HCT116 (cell line): Measurements from ENCODE around the gene THADA. TPM values are rescaled to one million over a fixed set of nuclear protein-coding genes. Genes with fewer than 3 reads are reported as not detected.

Experiments
- ATAC-seq: fragments of 200-7000 bp; cut with Tn5 transposase; 2 replicates; pipeline ENCODE4 v1.9.1; 2020; ENCODE audit warnings: mild to moderate bottlenecking, moderate library complexity
- BruUV-seq: library from RNA; stranded (reverse); fragments of 400-500 nt; replicated peaks from 2 replicates; lab custom pipeline; 2021; lab: Mats Ljungman, UMichigan
- CTCF ChIA-PET: fragments of 300-600 bp; sonication (Branson Sonifier 250); formaldehyde crosslinking; loops from one replicate; lab custom pipeline; 2021; ENCODE audit warnings: antibody characterized with exemption; lab: Charles Lee
- POLR2A ChIA-PET: fragments of 300-600, 350-600 bp; sonication (Branson Sonifier 250); formaldehyde crosslinking; loops from one replicate; lab custom pipeline; 2021; ENCODE audit warnings: antibody characterized with exemption; lab: Charles Lee
- RAD21 ChIA-PET, 2 experiments: fragments of 300-600 bp; sonication (Branson Sonifier 250); formaldehyde crosslinking; loops; one replicate each; lab custom pipeline; 2023; ENCODE audit warnings: low total read pairs in 2 of 2; ENCODE audit not compliant: uncharacterized antibody in 2 of 2, unreplicated experiment in 2 of 2, low non-redundant PET in 1 of 2; lab: Charles Lee
- DNase-seq: peaks from one replicate; pipeline ENCODE4 v3.0.0-alpha.2; 2010; ENCODE audit warnings: low read depth, low spot score
- H2AFZ ChIP-seq: fragments of 200-600 bp; shearing (Covaris generic), sonication (generic); 2 replicates; pipeline ENCODE4 v1.6.1; 2017; ENCODE audit warnings: low read depth, mixed run types, mixed read lengths, antibody characterized with exemption, low read length; ENCODE audit not compliant: poor library complexity, severe bottlenecking
- H3K27ac ChIP-seq: 2 replicates; pipeline ENCODE4 v1.5.1; 2012; ENCODE audit warnings: low read depth, low read length
- H3K27me3 ChIP-seq: fragments of 200-600 bp; sonication (generic); 2 replicates; pipeline ENCODE4 v1.6.1; 2016; ENCODE audit warnings: mixed run types, low read length, mixed read lengths; ENCODE audit not compliant: insufficient read depth
- H3K36me3 ChIP-seq, 2 experiments: fragments of 200-500 bp in 1 of 2; fragments of 200-600 bp in 1 of 2; sonication (Bioruptor generic) in 1 of 2; sonication (generic) in 1 of 2; 2 replicates each; pipeline versions ENCODE4 v1.5.1 to v1.6.1; 2014 to 2016; ENCODE audit warnings: low read length in 2 of 2, inconsistent platforms in 1 of 2, mixed read lengths in 1 of 2, mixed run types in 1 of 2; ENCODE audit not compliant: insufficient read depth in 2 of 2, control insufficient read depth in 1 of 2
- H3K4me1 ChIP-seq, 2 experiments: fragments of 200-600 bp in 1 of 2; sonication (generic) in 1 of 2; 2 replicates each; pipeline versions ENCODE4 v1.5.1 to v1.6.1; 2012 to 2017; ENCODE audit warnings: low read length in 2 of 2, inconsistent platforms in 1 of 2, mild to moderate bottlenecking in 1 of 2, mixed read lengths in 1 of 2, mixed run types in 1 of 2, moderate library complexity in 1 of 2; ENCODE audit not compliant: insufficient read depth in 2 of 2, control insufficient read depth in 1 of 2
- H3K4me2 ChIP-seq: fragments of 200-600 bp; sonication (generic); 2 replicates; pipeline ENCODE4 v1.6.1; 2017; ENCODE audit warnings: mixed run types, low read length, mixed read lengths
- H3K4me3 ChIP-seq, 2 experiments: fragments of 200-600 bp in 1 of 2; sonication (generic) in 1 of 2; replicated peaks in 1 of 2; 2 replicates each; pipeline ENCODE4 v1.5.1; 2011 to 2016; ENCODE audit warnings: low read length in 2 of 2, control low read depth in 1 of 2, low read depth in 1 of 2, mild to moderate bottlenecking in 1 of 2, mixed read lengths in 1 of 2, mixed run types in 1 of 2
- H3K79me2 ChIP-seq: fragments of 200-600 bp; sonication (generic); 2 replicates; pipeline ENCODE4 v1.6.1; 2017; ENCODE audit warnings: mild to moderate bottlenecking, mixed run types, low read length, moderate library complexity, mixed read lengths; ENCODE audit not compliant: insufficient read depth
- H3K9ac ChIP-seq: fragments of 200-600 bp; sonication (generic); 2 replicates; pipeline ENCODE4 v1.6.1; 2016; ENCODE audit warnings: low read length, mixed read lengths
- H3K9me2 ChIP-seq: fragments of 200-600 bp; sonication (generic), shearing (Covaris generic); 2 replicates; pipeline ENCODE4 v1.6.1; 2017; ENCODE audit warnings: mixed run types, mild to moderate bottlenecking, moderate library complexity; ENCODE audit not compliant: insufficient read depth
- H3K9me3 ChIP-seq, 2 experiments: fragments of 200-500 bp in 1 of 2; fragments of 200-600 bp in 1 of 2; sonication (Bioruptor generic) in 1 of 2; sonication (generic) in 1 of 2; 2 replicates each; pipeline ENCODE4 v1.6.1; 2014 to 2017; ENCODE audit warnings: low read length in 2 of 2, mixed read lengths in 2 of 2, inconsistent platforms in 1 of 2, low read depth in 1 of 2, mild to moderate bottlenecking in 1 of 2, mixed run types in 1 of 2, moderate library complexity in 1 of 2; ENCODE audit not compliant: control insufficient read depth in 1 of 2, insufficient read depth in 1 of 2
- H4K20me1 ChIP-seq: fragments of 200-600 bp; sonication (generic), shearing (Covaris generic); 2 replicates; pipeline ENCODE4 v1.6.1; 2017; ENCODE audit warnings: mixed run types, mild to moderate bottlenecking, moderate library complexity; ENCODE audit not compliant: insufficient read depth
- CEBPB ChIP-seq: IDR thresholded peaks from 2 replicates; pipeline ENCODE4 v1.6.1; 2012; ENCODE audit warnings: low read depth
- EZH2 ChIP-seq: fragments of 200-600 bp; sonication (generic); IDR thresholded peaks from 2 replicates; pipeline ENCODE4 v1.6.1; 2017; ENCODE audit warnings: antibody characterized with exemption, mixed run types
- EZH2phosphoT487 ChIP-seq: fragments of 200-600 bp; IDR thresholded peaks from 2 replicates; pipeline ENCODE4 v1.6.1; 2018; ENCODE audit warnings: antibody characterized with exemption, borderline replicate concordance
- FOSL1 ChIP-seq: IDR thresholded peaks from 2 replicates; pipeline ENCODE4 v1.6.1; 2012; ENCODE audit warnings: low read depth
- MAX ChIP-seq: IDR thresholded peaks from 2 replicates; pipeline ENCODE4 v1.6.1; 2012
- POLR2A ChIP-seq: IDR thresholded peaks from 2 replicates; pipeline ENCODE4 v1.7.0; 2011; ENCODE audit warnings: borderline replicate concordance; ENCODE audit not compliant: insufficient read depth, insufficient read length; ENCODE audit errors: extremely low read depth
- SIN3A ChIP-seq: IDR thresholded peaks from 2 replicates; pipeline ENCODE4 v1.6.1; 2012; ENCODE audit warnings: low read depth
- SP1 ChIP-seq: IDR thresholded peaks from 2 replicates; pipeline ENCODE4 v1.6.1; 2012; ENCODE audit warnings: low read depth
- SRF ChIP-seq: IDR thresholded peaks from 2 replicates; pipeline ENCODE4 v1.6.1; 2012; ENCODE audit warnings: low read depth
- TCF7L2 ChIP-seq: IDR thresholded peaks from 2 replicates; pipeline ENCODE4 v1.7.0; 2011; ENCODE audit warnings: borderline replicate concordance, inconsistent platforms; ENCODE audit not compliant: insufficient read depth, insufficient read length; ENCODE audit errors: extremely low read depth
- YY1 ChIP-seq: IDR thresholded peaks from 2 replicates; pipeline ENCODE4 v1.6.1; 2011; ENCODE audit warnings: low read length, low read depth, moderate library complexity, mild to moderate bottlenecking; ENCODE audit not compliant: insufficient replicate concordance; ENCODE audit errors: extremely low read depth
- ZBTB33 ChIP-seq: IDR thresholded peaks from 2 replicates; pipeline ENCODE4 v1.6.1; 2011; ENCODE audit warnings: mild to moderate bottlenecking, low read length, moderate library complexity; ENCODE audit not compliant: insufficient replicate concordance; ENCODE audit errors: extremely low read depth
- ZFX ChIP-seq: fragments of 450-650 bp; IDR thresholded peaks from 2 replicates; pipeline ENCODE4 v1.6.1; 2017
- intact Hi-C: fragments of 100-400 bp; cut with micrococcal nuclease; formaldehyde crosslinking; loops from 2 replicates; pipeline ENCODE4 v1.10.0; 2022
- total RNA-seq: library from RNA; stranded (reverse); gene quantifications from one replicate; pipeline ENCODE4 v1.2.1, GENCODE V29; 2021; ENCODE audit not compliant: unreplicated experiment

Gene THADA
- total RNA-seq, 1 experiment from 2014 or later: 30.7 TPM

DNA sequence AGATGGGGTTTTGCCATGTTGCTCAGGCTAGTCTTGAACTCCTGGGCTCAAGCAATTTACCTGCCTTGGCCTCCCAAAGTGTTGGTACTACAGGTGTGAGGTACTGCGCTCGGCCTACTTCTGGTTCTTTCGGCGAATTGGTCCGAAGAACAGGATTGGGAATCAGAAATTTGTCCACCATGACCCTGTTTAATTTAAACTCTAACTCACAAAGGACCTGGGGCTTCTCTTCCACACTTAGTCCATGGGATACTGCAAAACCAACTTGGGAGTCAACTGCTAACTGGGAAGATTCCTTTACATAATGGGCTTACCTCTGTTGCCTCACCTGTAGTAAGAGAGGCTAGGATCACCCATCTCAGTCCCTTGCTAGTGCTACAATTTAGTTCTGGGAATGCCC is 289.6 kb downstream of the THADA start:
- DNase-seq (no peak), ATAC-seq (no peak)
- intact Hi-C loops: no loop called here
- RAD21 ChIA-PET: no interaction called here
- H3K4me1 ChIP-seq: peaks cover 0 to 19% of the 10 kb centered on the region in 2 experiments; a peak in 3 of 4 replicates
- BruUV-seq: no TSS peak
- H3K79me2 ChIP-seq: no peaks in the 10 kb centered on the region
- no peak overlapping the region for H3K27ac ChIP-seq
- CTCF ChIA-PET: no interaction called here
- no peaks in the 10 kb centered on the region for H3K27me3 ChIP-seq
- no peaks in the 10 kb centered on the region for H3K36me3 ChIP-seq
- TF ChIP-seq ZFX (no peak), EZH2phosphoT487 (no peak), SIN3A (no peak), CEBPB (no peak), FOSL1 (no peak), ZBTB33 (no peak), YY1 (no peak), MAX (no peak), EZH2 (no peak), SRF (no peak), POLR2A (no peak), SP1 (no peak), TCF7L2 (no peak)
- POLR2A ChIA-PET: no interaction called here
- H4K20me1 ChIP-seq: no peaks in the 10 kb centered on the region
- H3K9me3 ChIP-seq: no peaks in the 10 kb centered on the region
- H3K4me2 ChIP-seq: no peak overlapping the region
- no peaks in the 10 kb centered on the region for H3K9me2 ChIP-seq
- no peak overlapping the region for H3K4me3 ChIP-seq
- H2AFZ ChIP-seq: no peak overlapping the region
- H3K9ac ChIP-seq: no peak overlapping the region
